Adrenal gland (tissue), 5 donors: ENCODE measurements around the gene IGF2BP2.

Experiments
- POLR2A ChIP-seq, 2 donors: fragments of 450-650 bp; IDR thresholded peaks; one replicate each; pipeline ENCODE4 v1.6.1; 2017; ENCODE audit warnings: antibody characterized with exemption in 2 of 2, mild to moderate bottlenecking in 2 of 2, moderate library complexity in 1 of 2
- TF ChIP-seq, protein P1 (sequence below), 6 experiments: fragments of 450-650 bp in 4 of 6; fragments of 200-600 bp in 2 of 6; sonication (generic) in 1 of 6; IDR thresholded peaks; 1 replicate in 5 of 6; 2 replicates in 1 of 6; pipeline versions ENCODE4 v1.5.1 to v1.8.0; 2016 to 2021; ENCODE audit warnings: antibody characterized with exemption in 6 of 6, mild to moderate bottlenecking in 2 of 6, moderate library complexity in 1 of 6
- donor health status: DM: no; HTN: no; CAD: no.

- TF ChIP-seq, protein P1, sequence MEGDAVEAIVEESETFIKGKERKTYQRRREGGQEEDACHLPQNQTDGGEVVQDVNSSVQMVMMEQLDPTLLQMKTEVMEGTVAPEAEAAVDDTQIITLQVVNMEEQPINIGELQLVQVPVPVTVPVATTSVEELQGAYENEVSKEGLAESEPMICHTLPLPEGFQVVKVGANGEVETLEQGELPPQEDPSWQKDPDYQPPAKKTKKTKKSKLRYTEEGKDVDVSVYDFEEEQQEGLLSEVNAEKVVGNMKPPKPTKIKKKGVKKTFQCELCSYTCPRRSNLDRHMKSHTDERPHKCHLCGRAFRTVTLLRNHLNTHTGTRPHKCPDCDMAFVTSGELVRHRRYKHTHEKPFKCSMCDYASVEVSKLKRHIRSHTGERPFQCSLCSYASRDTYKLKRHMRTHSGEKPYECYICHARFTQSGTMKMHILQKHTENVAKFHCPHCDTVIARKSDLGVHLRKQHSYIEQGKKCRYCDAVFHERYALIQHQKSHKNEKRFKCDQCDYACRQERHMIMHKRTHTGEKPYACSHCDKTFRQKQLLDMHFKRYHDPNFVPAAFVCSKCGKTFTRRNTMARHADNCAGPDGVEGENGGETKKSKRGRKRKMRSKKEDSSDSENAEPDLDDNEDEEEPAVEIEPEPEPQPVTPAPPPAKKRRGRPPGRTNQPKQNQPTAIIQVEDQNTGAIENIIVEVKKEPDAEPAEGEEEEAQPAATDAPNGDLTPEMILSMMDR (IDR thresholded peaks at IDR 0.05) = no peak
- no peak for TF ChIP-seq POLR2A (IDR thresholded peaks at IDR 0.05)
Observed at GRCh38 chr3:185657211-185657610, 167.6 kb downstream of the IGF2BP2 start.
